ENCODE data around the gene SPATA46.

Gene SPATA46

GRCh38 chr1:162390396-162391185 is 13.9 kb upstream of the SPATA46 start:
- H3K4me3 ChIP-seq (ENCODE audit: low read depth, low read length) = no peak overlapping the region
- no peak for DNase-seq (ENCODE audit: low read depth)
- no peak for TF ChIP-seq CTCF (IDR thresholded peaks at IDR 0.05; ENCODE audit: control insufficient read depth, extremely low read depth, insufficient read depth)

GRCh38 chr1:162389971-162390370 is 13.3 kb upstream of the SPATA46 start:
- no peak for DNase-seq (ENCODE audit: low read depth)
- H3K4me3 ChIP-seq (ENCODE audit: low read depth, low read length) = no peak overlapping the region
- no peak for TF ChIP-seq CTCF (IDR thresholded peaks at IDR 0.05; ENCODE audit: control insufficient read depth, extremely low read depth, insufficient read depth)

- TF ChIP-seq CTCF (IDR thresholded peaks at IDR 0.05; ENCODE audit: control insufficient read depth, extremely low read depth, insufficient read depth) = no peak
- no peak for DNase-seq (ENCODE audit: low read depth)
- no peak overlapping the region for H3K4me3 ChIP-seq (ENCODE audit: low read depth, low read length)
Measured at GRCh38 chr1:162389021-162389818, 12.6 kb upstream of the SPATA46 start.

- TF ChIP-seq CTCF (IDR thresholded peaks at IDR 0.05; ENCODE audit: control insufficient read depth, extremely low read depth, insufficient read depth) = no peak
- DNase-seq (ENCODE audit: low read depth) = no peak
- no peak overlapping the region for H3K4me3 ChIP-seq (ENCODE audit: low read depth, low read length)
Measured at GRCh38 chr1:162388615-162389014, 12.0 kb upstream of the SPATA46 start.

GRCh38 chr1:162388083-162388594 is 11.5 kb upstream of the SPATA46 start:
- H3K4me3 ChIP-seq (ENCODE audit: low read depth, low read length) = no peak overlapping the region
- no peak for TF ChIP-seq CTCF (IDR thresholded peaks at IDR 0.05; ENCODE audit: control insufficient read depth, extremely low read depth, insufficient read depth)
- no peak for DNase-seq (ENCODE audit: low read depth)

- no peak for DNase-seq (ENCODE audit: low read depth)
- no peak for TF ChIP-seq CTCF (IDR thresholded peaks at IDR 0.05; ENCODE audit: control insufficient read depth, extremely low read depth, insufficient read depth)
- no peak overlapping the region for H3K4me3 ChIP-seq (ENCODE audit: low read depth, low read length)
Measured at GRCh38 chr1:162387226-162388082, 10.8 kb upstream of the SPATA46 start.

Data from LNCaP clone FGC (cell line).